MCF 10A (cell line): ENCODE results near the gene FCN2. TPM values are rescaled to one million over a fixed set of nuclear protein-coding genes. Genes with fewer than 3 reads are reported as not detected.

ENCODE experiments used
- BruUV-seq: library from RNA; stranded (reverse); fragments of 400-500 nt; replicated peaks from 2 replicates; lab custom pipeline; 2021; lab: Mats Ljungman, UMichigan
- CTCF ChIA-PET: fragments of 300-600 bp; sonication (Branson Sonifier 250); formaldehyde crosslinking; extraction: SDS; loops from one replicate; lab custom pipeline; 2021; ENCODE audit warnings: antibody characterized with exemption, inconsistent platforms; lab: Yijun Ruan, JAX
- POLR2A ChIA-PET: fragments of 300-600, 350-650 bp; sonication (Branson Sonifier 250); formaldehyde crosslinking; extraction: SDS; loops from one replicate; lab custom pipeline; 2020; ENCODE audit warnings: antibody characterized with exemption, inconsistent platforms; lab: Yijun Ruan, JAX
- DNase-seq: peaks from one replicate; pipeline ENCODE4 v3.0.0-alpha.2; 2018; ENCODE audit not compliant: unreplicated experiment
- H3K27ac Mint-ChIP-seq: one replicate; pipeline ENCODE4 v1.8.0; 2022; ENCODE audit warnings: mild to moderate bottlenecking, low read depth, mixed read lengths; ENCODE audit not compliant: unreplicated experiment
- H3K27me3 Mint-ChIP-seq: one replicate; pipeline ENCODE4 v1.8.0; 2022; ENCODE audit warnings: mixed read lengths; ENCODE audit not compliant: insufficient read depth, unreplicated experiment
- H3K36me3 Mint-ChIP-seq: one replicate; pipeline ENCODE4 v1.8.0; 2022; ENCODE audit warnings: mild to moderate bottlenecking, moderate library complexity, mixed read lengths; ENCODE audit not compliant: insufficient read depth, unreplicated experiment
- H3K4me1 Mint-ChIP-seq: one replicate; pipeline ENCODE4 v1.8.0; 2022; ENCODE audit warnings: mixed read lengths; ENCODE audit not compliant: insufficient read depth, unreplicated experiment
- H3K4me3 Mint-ChIP-seq: one replicate; pipeline ENCODE4 v1.8.0; 2022; ENCODE audit warnings: mild to moderate bottlenecking, moderate library complexity, mixed read lengths; ENCODE audit not compliant: unreplicated experiment
- H3K9me3 Mint-ChIP-seq: one replicate; pipeline ENCODE4 v1.8.0; 2022; ENCODE audit warnings: mixed read lengths; ENCODE audit not compliant: unreplicated experiment
- CTCF ChIP-seq: fragments of 200-600 bp; IDR thresholded peaks from one replicate; pipeline ENCODE4 v1.8.0; 2022; ENCODE audit warnings: antibody characterized with exemption, mild to moderate bottlenecking; ENCODE audit not compliant: unreplicated experiment
- intact Hi-C: fragments of 100-400 bp; cut with micrococcal nuclease; formaldehyde crosslinking; loops from 2 replicates; pipeline ENCODE4 v1.14.1; 2022
- microRNA-seq: library from miRNA; unstranded; fragments of <30 nt; microRNA quantifications from one replicate; pipeline ENCODE4 v1.2.0, GENCODE V29; 2022
- total RNA-seq: library from RNA; stranded (reverse); gene quantifications from 2 replicates; pipeline ENCODE4 v1.2.3, GENCODE V29; 2022

FCN2 gene
- total RNA-seq, 1 experiment from 2014 or later: not detected

- POLR2A ChIA-PET: no interaction called here
- peaks cover 91% of the 10 kb centered on the region for H3K27me3 Mint-ChIP-seq
- intact Hi-C loops: no loop called here
- H3K36me3 Mint-ChIP-seq: no peaks in the 10 kb centered on the region
- H3K4me3 Mint-ChIP-seq: no peak overlapping the region
- H3K4me1 Mint-ChIP-seq: no peaks in the 10 kb centered on the region
- BruUV-seq: no TSS peak
- no peak for TF ChIP-seq CTCF
- no peaks in the 10 kb centered on the region for H3K9me3 Mint-ChIP-seq
- H3K27ac Mint-ChIP-seq: no peak overlapping the region
- no peak for DNase-seq
- CTCF ChIA-PET: interaction anchor here (0.6 kb wide), 1 partner anchor 532 kb away, joined by 3 read pairs; no protein-coding TSS in a partner anchor
Observed at GRCh38 chr9:134935056-134935640, 54.5 kb downstream of the FCN2 start.

- Mint-ChIP-seq H3K36me3 (no peaks in the 10 kb centered on the region), H3K4me3 (no peak overlapping the region), H3K4me1 (no peaks in the 10 kb centered on the region), H3K27me3 (peaks cover 91% of the 10 kb centered on the region), H3K9me3 (no peaks in the 10 kb centered on the region), H3K27ac (no peak overlapping the region)
- ChIA-PET POLR2A (no interaction called here), CTCF (interaction anchor here (0.6 kb wide), 1 partner anchor 532 kb away, joined by 3 read pairs; no protein-coding TSS in a partner anchor)
- no TSS peak for BruUV-seq
- intact Hi-C loops: no loop called here
- no peak for DNase-seq
- TF ChIP-seq CTCF: no peak
Observed at GRCh38 chr9:134935701-134936345, 55.2 kb downstream of the FCN2 start.

GRCh38 chr9:134936346-134937163 lies 55.9 kb downstream of the FCN2 start:
- no peak for DNase-seq
- ChIA-PET CTCF (interaction anchor here (0.7 kb wide), 1 partner anchor 902 kb away, joined by 4 read pairs; no protein-coding TSS in a partner anchor), POLR2A (no interaction called here)
- no TSS peak for BruUV-seq
- Mint-ChIP-seq H3K4me3 (no peak overlapping the region), H3K36me3 (no peaks in the 10 kb centered on the region), H3K4me1 (no peaks in the 10 kb centered on the region), H3K27ac (no peak overlapping the region), H3K27me3 (peaks cover 90% of the 10 kb centered on the region), H3K9me3 (no peaks in the 10 kb centered on the region)
- TF ChIP-seq CTCF: no peak
- intact Hi-C loops: no loop called here

Small RNAs within 50 kb of the gene (microRNA-seq; reads per million reads assigned to microRNA genes)
- not detected for gene MIR3689A
- not detected for gene MIR3689B
- not detected for gene MIR3689C
- not detected for gene MIR3689D1
- not detected for gene MIR3689D2
- not detected for gene MIR3689E
- gene MIR3689F: not detected

Other genes starting within 250 kb of the FCN2 start
- gene COL5A1, start 239.0 kb upstream of the FCN2 start, total RNA-seq: not detected in 2 replicates
- not detected in 2 replicates for gene FCN1, start 37.1 kb downstream of the FCN2 start, total RNA-seq
- gene OLFM1, start 206.9 kb downstream of the FCN2 start, total RNA-seq: not detected in 2 replicates